Smooth muscle cell of the brain vasculature (primary cell): ENCODE measurements around the gene CBFB.

Experiments used
- DNase-seq: peaks from one replicate; pipeline ENCODE4 v3.0.0-alpha.2; 2012; ENCODE audit warnings: low read depth, low spot score

Gene CBFB

DNA sequence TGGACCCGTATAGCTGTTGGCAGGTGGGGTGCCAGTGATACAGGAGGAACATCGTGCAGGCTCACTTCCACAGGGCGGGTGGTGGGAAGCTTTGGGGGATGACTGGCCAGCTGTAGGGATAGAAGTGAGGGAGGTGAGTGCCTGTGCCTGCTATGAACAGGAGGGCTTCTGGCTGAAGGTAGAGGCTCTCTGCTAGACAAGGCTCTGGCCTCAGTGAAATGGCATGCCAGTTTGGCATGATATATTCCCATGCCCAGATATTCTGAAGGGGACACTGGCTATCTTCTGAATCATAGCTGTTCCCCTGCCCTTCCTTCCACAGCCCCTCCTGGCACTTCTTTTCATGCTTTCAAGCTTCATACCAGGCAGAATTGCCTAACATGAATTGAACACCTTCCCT lies 99.9 kb downstream of the CBFB start:
- DNase-seq = no peak

DNA sequence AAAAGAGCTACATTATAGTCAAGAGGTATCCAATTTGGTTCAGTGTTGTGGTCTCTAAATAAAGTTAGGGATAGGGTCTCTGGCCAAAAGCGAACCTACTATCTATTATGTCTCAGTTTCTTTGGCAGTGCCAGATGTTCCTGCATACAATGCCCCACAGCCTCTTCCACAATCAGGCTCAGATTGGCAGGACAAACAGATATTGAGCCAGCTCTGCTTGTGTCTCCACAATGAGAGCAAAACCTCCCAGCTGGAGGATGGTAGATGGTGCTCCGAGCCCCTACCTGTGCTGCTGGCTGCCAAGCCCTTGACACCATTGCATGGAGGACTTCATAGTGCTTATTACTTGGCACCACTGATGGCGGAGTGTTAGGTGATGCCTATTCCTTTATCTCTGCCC lies 100.5 kb downstream of the CBFB start:
- no peak for DNase-seq

DNA sequence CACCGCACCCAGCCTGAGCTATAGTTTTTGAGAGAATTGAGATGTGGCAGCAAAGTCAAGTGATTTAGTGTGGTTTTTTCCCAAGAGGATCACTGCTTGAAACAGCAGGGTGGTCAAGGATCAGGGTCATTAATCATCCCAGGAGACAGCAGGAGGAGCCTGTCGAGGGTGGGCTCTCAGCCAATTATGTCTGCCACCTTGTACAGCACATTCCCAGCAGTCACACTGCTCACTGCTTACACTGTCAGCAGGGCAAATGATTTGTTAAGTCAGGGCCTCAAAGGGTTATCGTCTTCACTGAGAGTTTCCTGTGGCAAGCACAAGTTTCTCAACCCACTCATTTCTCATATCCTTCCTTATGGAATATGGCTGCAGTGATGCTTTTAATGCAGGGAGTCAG lies 108.7 kb downstream of the CBFB start:
- no peak for DNase-seq

- DNase-seq = no peak
Observed at GRCh38 chr16:67141391-67141790, 112.4 kb downstream of the CBFB start.

- no peak for DNase-seq
Observed at GRCh38 chr16:67142342-67142741, 113.4 kb downstream of the CBFB start.

GRCh38 chr16:67144943-67145342 lies 116.0 kb downstream of the CBFB start:
- no peak for DNase-seq

GRCh38 chr16:67145746-67146145 lies 116.8 kb downstream of the CBFB start:
- no peak for DNase-seq

- DNase-seq = no peak
Observed at GRCh38 chr16:67146523-67147357, 117.8 kb downstream of the CBFB start.

DNA sequence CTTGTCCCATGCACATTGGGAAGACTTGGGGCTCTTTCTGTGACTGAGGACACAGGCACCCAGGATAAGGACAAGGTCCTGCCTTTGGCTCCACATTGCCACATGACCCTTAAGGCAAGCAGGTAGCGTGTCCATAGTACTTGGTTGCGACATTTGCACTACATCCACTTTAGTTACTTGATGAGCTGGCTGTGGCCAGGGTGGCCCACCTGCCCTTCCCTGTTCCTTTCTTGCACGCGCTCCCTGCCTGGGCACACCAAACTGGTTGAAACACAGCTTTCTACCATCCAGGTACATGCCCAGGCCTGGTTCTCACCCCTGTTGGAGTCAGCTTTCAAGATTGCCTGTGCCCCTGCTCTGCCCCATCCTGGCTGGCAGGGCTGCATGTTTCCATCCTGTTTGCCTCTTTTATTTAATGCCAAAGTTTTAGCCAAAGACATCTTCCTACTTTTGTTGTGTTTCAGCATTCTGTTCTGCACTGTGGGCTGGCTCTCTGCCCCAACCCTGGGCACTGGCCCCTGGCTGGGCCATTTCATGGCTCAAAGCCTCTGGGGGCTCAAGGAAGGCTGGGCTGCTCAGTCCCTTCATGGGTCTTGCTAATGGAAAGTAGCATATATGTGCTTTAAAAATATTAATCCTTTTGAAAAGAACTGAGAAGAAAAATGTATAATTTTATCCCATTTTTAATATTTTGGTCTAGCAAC lies 118.6 kb downstream of the CBFB start:
- DNase-seq = no peak

GRCh38 chr16:67148221-67148620 lies 119.3 kb downstream of the CBFB start:
- no peak for DNase-seq

DNA sequence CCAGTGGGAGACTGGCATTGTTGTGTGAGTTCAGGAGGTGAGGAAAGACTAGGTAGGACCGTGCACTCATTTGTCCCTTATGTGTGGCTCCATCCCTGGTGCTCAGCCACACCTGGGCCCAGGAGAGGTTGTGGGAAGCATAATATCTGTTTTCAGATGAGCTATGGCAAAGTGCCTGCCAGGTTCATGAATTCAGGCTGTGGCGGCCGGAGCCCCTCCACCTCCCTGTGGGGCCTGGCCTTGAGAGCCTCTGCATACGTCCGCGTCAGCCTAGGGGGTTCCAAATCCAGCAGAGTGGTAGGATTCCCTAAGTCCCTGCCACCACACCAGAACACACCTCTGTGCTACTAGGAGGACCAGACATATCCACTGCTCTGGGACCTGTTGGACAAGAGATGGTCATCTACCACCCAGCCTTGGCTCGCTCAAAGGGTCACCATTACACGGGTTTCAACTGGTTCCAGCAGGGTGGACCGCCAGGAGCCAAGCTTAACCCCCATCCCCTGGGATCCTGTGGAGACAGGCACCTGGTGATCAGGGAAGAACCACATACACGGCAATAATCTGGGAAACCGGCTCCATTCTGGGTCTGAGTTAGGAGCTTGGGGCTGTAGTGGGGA lies 119.8 kb downstream of the CBFB start:
- no peak for DNase-seq

- DNase-seq = no peak
Observed at GRCh38 chr16:67149276-67150046, 120.5 kb downstream of the CBFB start.

DNA sequence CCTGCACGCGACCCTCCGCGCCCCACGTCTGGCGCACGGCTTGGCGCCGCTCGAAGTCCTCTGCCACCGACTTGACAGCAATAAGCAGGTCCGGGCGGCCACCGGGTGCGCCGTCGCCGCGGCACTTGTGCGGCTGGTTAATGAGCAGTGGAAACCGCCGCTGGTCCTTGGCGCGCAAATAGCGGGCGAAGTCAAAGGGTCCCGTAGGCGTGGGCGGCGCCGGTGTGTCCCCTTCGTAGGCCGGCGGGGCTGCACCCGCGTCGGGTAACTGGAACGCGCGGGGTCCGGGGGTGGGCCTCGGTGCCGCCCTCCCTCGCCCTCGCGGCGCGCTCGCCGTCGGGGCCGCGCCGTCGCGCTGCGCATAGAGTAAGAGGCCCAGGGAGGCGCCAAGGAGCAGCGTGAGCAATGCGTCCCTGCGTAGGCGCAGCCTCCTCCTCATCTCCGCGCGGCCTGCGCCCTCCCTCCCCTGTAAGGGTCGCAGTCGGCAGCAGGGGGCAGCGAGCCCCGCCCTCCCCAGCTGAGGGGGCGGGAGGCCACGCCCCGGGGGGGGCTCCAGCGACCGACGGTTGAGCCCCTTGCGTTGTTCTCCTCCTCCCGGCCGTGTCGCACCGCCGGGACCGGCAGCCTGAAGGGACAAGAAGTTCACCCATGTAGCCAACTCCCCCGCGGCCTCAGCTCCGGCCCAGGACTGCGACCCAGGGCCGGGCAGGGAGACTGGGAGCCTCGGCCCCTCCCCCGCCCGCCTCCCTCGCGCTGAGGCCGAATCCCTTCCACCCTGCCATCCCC lies 121.3 kb downstream of the CBFB start:
- DNase-seq = no peak
